ENCODE measurements around the gene SUPT5H.
A peak's percentile ranks its signal among the peaks of the same experiment; 100 is the strongest.

Gene SUPT5H

GRCh38 chr19:39426170-39426569 lies 19.2 kb upstream of the SUPT5H start:
- no peak for DNase-seq (ENCODE audit: low read depth)
- H3K4me3 ChIP-seq (ENCODE audit: control insufficient read depth, low read depth, low read length) = no peak overlapping the region
- TF ChIP-seq CTCF (IDR thresholded peaks at IDR 0.05; ENCODE audit: control insufficient read depth, insufficient read depth, low read depth, low read length, missing control alignments) = no peak

- no peak for TF ChIP-seq CTCF (IDR thresholded peaks at IDR 0.05; ENCODE audit: control insufficient read depth, insufficient read depth, low read depth, low read length, missing control alignments)
- no peak for DNase-seq (ENCODE audit: low read depth)
- no peak overlapping the region for H3K4me3 ChIP-seq (ENCODE audit: control insufficient read depth, low read depth, low read length)
Measured at GRCh38 chr19:39427707-39428106, 17.7 kb upstream of the SUPT5H start.

GRCh38 chr19:39428283-39429112 lies 16.9 kb upstream of the SUPT5H start:
- no peak for TF ChIP-seq CTCF (IDR thresholded peaks at IDR 0.05; ENCODE audit: control insufficient read depth, insufficient read depth, low read depth, low read length, missing control alignments)
- H3K4me3 ChIP-seq (ENCODE audit: control insufficient read depth, low read depth, low read length) = no peak overlapping the region
- peak; percentile 62 for DNase-seq (ENCODE audit: low read depth)

GRCh38 chr19:39430675-39431593 lies 14.4 kb upstream of the SUPT5H start:
- TF ChIP-seq CTCF (IDR thresholded peaks at IDR 0.05; ENCODE audit: control insufficient read depth, insufficient read depth, low read depth, low read length, missing control alignments) = no peak
- DNase-seq (ENCODE audit: low read depth) = no peak
- H3K4me3 ChIP-seq (ENCODE audit: control insufficient read depth, low read depth, low read length) = no peak overlapping the region

- no peak overlapping the region for H3K4me3 ChIP-seq (ENCODE audit: control insufficient read depth, low read depth, low read length)
- no peak for TF ChIP-seq CTCF (IDR thresholded peaks at IDR 0.05; ENCODE audit: control insufficient read depth, insufficient read depth, low read depth, low read length, missing control alignments)
- no peak for DNase-seq (ENCODE audit: low read depth)
Measured at GRCh38 chr19:39432677-39433025, 12.7 kb upstream of the SUPT5H start.

- no peak for DNase-seq (ENCODE audit: low read depth)
- no peak for TF ChIP-seq CTCF (IDR thresholded peaks at IDR 0.05; ENCODE audit: control insufficient read depth, insufficient read depth, low read depth, low read length, missing control alignments)
- no peak overlapping the region for H3K4me3 ChIP-seq (ENCODE audit: control insufficient read depth, low read depth, low read length)
Measured at GRCh38 chr19:39433480-39434079, 11.8 kb upstream of the SUPT5H start.
